AG09309 (cell line): ENCODE measurements around the gene TNFAIP8.
A peak's percentile ranks its signal among the peaks of the same experiment; 100 is the strongest.

Experiments used
- DNase-seq: peaks from one replicate; pipeline ENCODE4 v3.0.0-alpha.2; 2010; ENCODE audit warnings: low read depth
- H3K4me3 ChIP-seq: 2 replicates; pipeline ENCODE4 v1.5.1; 2011; ENCODE audit warnings: mild to moderate bottlenecking, low read depth, low read length, moderate library complexity; ENCODE audit not compliant: control insufficient read depth
- CTCF ChIP-seq: IDR thresholded peaks from 2 replicates; pipeline ENCODE4 v1.5.1; 2011; ENCODE audit warnings: mild to moderate bottlenecking, low read depth, low read length, inconsistent platforms; ENCODE audit not compliant: insufficient read depth, control insufficient read depth; ENCODE audit errors: missing control alignments

TNFAIP8 gene

GRCh38 chr5:119327018-119327417 is 28.8 kb upstream of the TNFAIP8 start:
- no peak overlapping the region for H3K4me3 ChIP-seq
- no peak for TF ChIP-seq CTCF
- DNase-seq = no peak

GRCh38 chr5:119328753-119329602 is 26.8 kb upstream of the TNFAIP8 start:
- peak; percentile 83 for DNase-seq
- no peak for TF ChIP-seq CTCF
- H3K4me3 ChIP-seq = no peak overlapping the region

GRCh38 chr5:119329666-119330065 is 26.2 kb upstream of the TNFAIP8 start:
- no peak for TF ChIP-seq CTCF
- no peak overlapping the region for H3K4me3 ChIP-seq
- no peak for DNase-seq

GRCh38 chr5:119330367-119331183 is 25.2 kb upstream of the TNFAIP8 start:
- no peak for DNase-seq
- no peak overlapping the region for H3K4me3 ChIP-seq
- no peak for TF ChIP-seq CTCF

GRCh38 chr5:119331566-119332095 is 24.2 kb upstream of the TNFAIP8 start:
- no peak overlapping the region for H3K4me3 ChIP-seq
- no peak for TF ChIP-seq CTCF
- no peak for DNase-seq

- TF ChIP-seq CTCF = no peak
- H3K4me3 ChIP-seq = no peak overlapping the region
- DNase-seq = no peak
Measured at GRCh38 chr5:119332208-119332607, 23.6 kb upstream of the TNFAIP8 start.
